A673 (cell line): ENCODE data around the gene SNX32. TPM values are rescaled to one million over a fixed set of nuclear protein-coding genes. Genes with fewer than 3 reads are reported as not detected.

Source experiments
- BruUV-seq: library from RNA; stranded (reverse); fragments of 400-500 nt; replicated peaks from 2 replicates; lab custom pipeline; 2021; lab: Mats Ljungman, UMichigan
- CTCF ChIA-PET: fragments of 300-600 bp; sonication (Branson Sonifier 250); formaldehyde crosslinking; loops from one replicate; lab custom pipeline; 2022; ENCODE audit warnings: antibody characterized with exemption; lab: Charles Lee
- POLR2A ChIA-PET: fragments of 300-600 bp; sonication (Branson Sonifier 250); formaldehyde crosslinking; loops from one replicate; lab custom pipeline; 2022; ENCODE audit warnings: antibody characterized with exemption; ENCODE audit not compliant: low non-redundant PET; lab: Charles Lee
- DNase-seq: peaks from one replicate; pipeline ENCODE4 v3.0.0-alpha.2; 2015; ENCODE audit warnings: low spot score
- H3K27ac ChIP-seq: fragments of 200-600 bp; sonication (generic); 2 replicates; pipeline ENCODE4 v1.5.1; 2016; ENCODE audit warnings: mixed run types, low read depth, mild to moderate bottlenecking, mixed read lengths, antibody characterized with exemption, low read length; ENCODE audit not compliant: poor library complexity, severe bottlenecking
- H3K27me3 ChIP-seq: fragments of 200-600 bp; sonication (generic); replicated peaks from 2 replicates; pipeline ENCODE4 v1.6.1; 2017; ENCODE audit warnings: mixed run types, low read depth, mild to moderate bottlenecking, mixed read lengths, antibody characterized with exemption, low read length; ENCODE audit not compliant: insufficient read depth, poor library complexity
- H3K36me3 ChIP-seq: fragments of 200-600 bp; sonication (generic); 2 replicates; pipeline ENCODE4 v1.6.1; 2016; ENCODE audit warnings: mixed run types, mild to moderate bottlenecking, mixed read lengths, antibody characterized with exemption, low read length; ENCODE audit not compliant: insufficient read depth, poor library complexity, severe bottlenecking
- H3K4me1 ChIP-seq: fragments of 200-600 bp; sonication (generic); 2 replicates; pipeline ENCODE4 v1.6.1; 2017; ENCODE audit warnings: mixed run types, mild to moderate bottlenecking, mixed read lengths, antibody characterized with exemption, low read length; ENCODE audit not compliant: insufficient read depth, poor library complexity, severe bottlenecking
- H3K4me3 ChIP-seq: fragments of 200-600 bp; sonication (generic); 2 replicates; pipeline ENCODE4 v1.5.1; 2016; ENCODE audit warnings: low read depth, mixed run types, mild to moderate bottlenecking, mixed read lengths, low read length; ENCODE audit not compliant: poor library complexity, severe bottlenecking
- H3K9me3 ChIP-seq: fragments of 200-600 bp; sonication (generic); 2 replicates; pipeline ENCODE4 v1.6.1; 2016; ENCODE audit warnings: mixed run types, low read depth, mild to moderate bottlenecking, mixed read lengths, antibody characterized with exemption, low read length; ENCODE audit not compliant: poor library complexity, severe bottlenecking
- EZH2 ChIP-seq: fragments of 200-600 bp; sonication (generic); IDR thresholded peaks from 2 replicates; pipeline ENCODE4 v1.6.1; 2017; ENCODE audit warnings: borderline replicate concordance, low read depth, mild to moderate bottlenecking, mixed read lengths, antibody characterized with exemption, low read length; ENCODE audit not compliant: poor library complexity, severe bottlenecking
- intact Hi-C: fragments of 100-400 bp; cut with micrococcal nuclease; formaldehyde crosslinking; loops from one replicate; pipeline ENCODE4 v1.10.0; 2022; ENCODE audit not compliant: unreplicated experiment
- total RNA-seq: library from RNA; stranded (reverse); gene quantifications from 2 replicates; pipeline ENCODE4 v1.2.3, GENCODE V29; 2021
- TF ChIP-seq, protein P1 (sequence below): fragments of 300-800, 200-600 bp; sonication (generic); conservative IDR thresholded peaks from 2 replicates; pipeline ENCODE4 v1.5.1; 2017; ENCODE audit warnings: low read depth, mild to moderate bottlenecking, antibody characterized with exemption, low read length, moderate library complexity, mixed read lengths

The SNX32 gene
- total RNA-seq, 1 experiment from 2014 or later: 2.1 TPM

DNA sequence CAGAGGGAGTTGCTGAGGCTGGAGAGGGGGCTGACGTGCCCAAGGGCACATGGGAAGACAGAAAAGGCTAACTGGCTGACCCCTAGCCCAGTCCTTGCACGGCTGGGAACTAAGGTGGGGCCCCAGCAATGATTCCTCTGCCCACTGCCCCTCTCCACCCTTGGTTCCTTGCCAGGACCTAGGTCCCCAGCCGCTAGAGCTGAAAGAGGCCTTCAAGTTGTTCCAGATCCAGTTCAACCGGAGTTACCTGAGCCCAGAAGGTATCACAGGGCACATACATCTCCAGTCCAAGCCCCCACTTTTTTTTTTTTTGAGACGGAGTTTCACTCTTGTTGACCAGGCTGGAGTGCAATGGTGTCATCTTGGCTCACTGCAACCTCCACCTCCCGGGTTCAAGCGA is 46.3 kb downstream of the SNX32 start:
- Histone ChIP-seq H3K4me3 (no peak overlapping the region), H3K4me1 (no peaks in the 10 kb centered on the region), H3K9me3 (no peaks in the 10 kb centered on the region), H3K36me3 (peaks cover 27% of the 10 kb centered on the region), H3K27ac (no peak overlapping the region), H3K27me3 (no peaks in the 10 kb centered on the region)
- CTCF ChIA-PET: no interaction called here
- no TSS peak for BruUV-seq
- POLR2A ChIA-PET: no interaction called here
- intact Hi-C loops: no loop called here
- DNase-seq: no peak
- TF ChIP-seq, protein P1, sequence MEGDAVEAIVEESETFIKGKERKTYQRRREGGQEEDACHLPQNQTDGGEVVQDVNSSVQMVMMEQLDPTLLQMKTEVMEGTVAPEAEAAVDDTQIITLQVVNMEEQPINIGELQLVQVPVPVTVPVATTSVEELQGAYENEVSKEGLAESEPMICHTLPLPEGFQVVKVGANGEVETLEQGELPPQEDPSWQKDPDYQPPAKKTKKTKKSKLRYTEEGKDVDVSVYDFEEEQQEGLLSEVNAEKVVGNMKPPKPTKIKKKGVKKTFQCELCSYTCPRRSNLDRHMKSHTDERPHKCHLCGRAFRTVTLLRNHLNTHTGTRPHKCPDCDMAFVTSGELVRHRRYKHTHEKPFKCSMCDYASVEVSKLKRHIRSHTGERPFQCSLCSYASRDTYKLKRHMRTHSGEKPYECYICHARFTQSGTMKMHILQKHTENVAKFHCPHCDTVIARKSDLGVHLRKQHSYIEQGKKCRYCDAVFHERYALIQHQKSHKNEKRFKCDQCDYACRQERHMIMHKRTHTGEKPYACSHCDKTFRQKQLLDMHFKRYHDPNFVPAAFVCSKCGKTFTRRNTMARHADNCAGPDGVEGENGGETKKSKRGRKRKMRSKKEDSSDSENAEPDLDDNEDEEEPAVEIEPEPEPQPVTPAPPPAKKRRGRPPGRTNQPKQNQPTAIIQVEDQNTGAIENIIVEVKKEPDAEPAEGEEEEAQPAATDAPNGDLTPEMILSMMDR: no peak
- TF ChIP-seq EZH2: no peak

GRCh38 chr11:65880844-65881421 is 47.2 kb downstream of the SNX32 start:
- Histone ChIP-seq H3K9me3 (no peaks in the 10 kb centered on the region), H3K27me3 (no peaks in the 10 kb centered on the region), H3K27ac (no peak overlapping the region), H3K36me3 (peaks cover 36% of the 10 kb centered on the region), H3K4me1 (no peaks in the 10 kb centered on the region), H3K4me3 (no peak overlapping the region)
- no TSS peak for BruUV-seq
- ChIA-PET POLR2A (no interaction called here), CTCF (no interaction called here)
- no peak for TF ChIP-seq EZH2
- TF ChIP-seq, protein P1: no peak
- intact Hi-C loops: no loop called here
- no peak for DNase-seq

GRCh38 chr11:65882120-65883057 is 48.6 kb downstream of the SNX32 start:
- TF ChIP-seq, protein P1: no peak
- TF ChIP-seq EZH2: no peak
- Histone ChIP-seq H3K27me3 (no peaks in the 10 kb centered on the region), H3K9me3 (no peaks in the 10 kb centered on the region), H3K36me3 (peaks cover 48% of the 10 kb centered on the region), H3K4me1 (peaks cover 3% of the 10 kb centered on the region), H3K4me3 (no peak overlapping the region), H3K27ac (no peak overlapping the region)
- CTCF ChIA-PET: interaction anchor here (0.6 kb wide), 1 partner anchor 156 kb away, joined by 7 read pairs; no protein-coding TSS in a partner anchor
- intact Hi-C loops: no loop called here
- no TSS peak for BruUV-seq
- POLR2A ChIA-PET: no interaction called here
- no peak for DNase-seq
